ENCODE data around the gene METTL4. TPM values are rescaled to one million over a fixed set of nuclear protein-coding genes. Genes with fewer than 3 reads are reported as not detected.

METTL4 gene
- total and polyA plus RNA-seq, 9 of the 15 experiments (the other 6 are each of a cell fraction or from before 2014, with no cell fraction given), result 7.9 to 32.8 (median 22.1) TPM

- ChIA-PET POLR2A (interaction anchor here (0.7 kb wide), 1 partner anchor 332 kb away, joined by 3 read pairs; no protein-coding TSS in a partner anchor), CTCF (ENCODE audit: low intra/inter-chr PET ratio) (no interaction called here)
- Histone ChIP-seq H3K4me1 (replicated peaks in 1 of 2; ENCODE audit: control insufficient read depth in 2 of 2, insufficient read depth in 2 of 2, low read length in 2 of 2) (no peaks in the 10 kb centered on the region), H3K27ac (ENCODE audit: extremely low read depth, low read depth, low read length) (no peak overlapping the region), H3K4me3 (no peak overlapping the region), H4K20me1 (replicated peaks; ENCODE audit: control insufficient read depth, insufficient read depth, low read length) (no peaks in the 10 kb centered on the region), H3K9me3 (replicated peaks; ENCODE audit: control insufficient read depth, insufficient read depth, low read depth, low read length) (no peaks in the 10 kb centered on the region), H3K27me3 (ENCODE audit: control insufficient read depth in 2 of 2, insufficient read depth in 2 of 2, low read length in 2 of 2) (no peaks in the 10 kb centered on the region), H3K36me3 (ENCODE audit: control insufficient read depth, insufficient read depth, low read length) (peaks cover 17% of the 10 kb centered on the region; the same call in 2 of the 3 replicates), H3K79me2 (ENCODE audit: control insufficient read depth, insufficient read depth, low read length) (no peaks in the 10 kb centered on the region), H2AFZ (ENCODE audit: low read depth, low read length) (no peak overlapping the region), H3K9me1 (ENCODE audit: control insufficient read depth, insufficient read depth, low read length) (no peaks in the 10 kb centered on the region), H3K4me2 (ENCODE audit: insufficient read depth, low read length) (no peak overlapping the region), H3K9ac (ENCODE audit: insufficient read depth in 1 of 2, low read depth in 2 of 2, low read length in 2 of 2) (no peak overlapping the region)
- BruUV-seq (replicated peaks), result no TSS peak
- ATAC-seq (no peak), DNase-seq (ENCODE audit: extremely low read depth in 1 of 4, low spot score in 3 of 4) (no peak), FAIRE-seq (no peak)
- 26% methylated on average over 1 of the region's 1 CpG for WGBS (ENCODE audit: insufficient coverage, low coverage, missing lambda C conversion rate)
- TF ChIP-seq CREB3 (tag; conservative IDR thresholded peaks at IDR 0.05; ENCODE audit: low read depth) (no peak), SRSF7 (optimal IDR thresholded peaks at IDR 0.05; ENCODE audit: low read depth, low read length) (no peak), GABPB1 (CRISPR knock-in tag; IDR thresholded peaks at IDR 0.05) (no peak), ZNF79 (CRISPR knock-in tag; IDR thresholded peaks at IDR 0.05; ENCODE audit: low read depth) (no peak), SNRNP70 (optimal IDR thresholded peaks at IDR 0.05; ENCODE audit: low read depth, low read length) (no peak), HLTF (IDR thresholded peaks at IDR 0.05) (no peak), NFE2 (IDR thresholded peaks at IDR 0.05; ENCODE audit: low read depth) (no peak), POU5F1 (IDR thresholded peaks at IDR 0.05; ENCODE audit: borderline replicate concordance, low read depth, low read length, partially characterized antibody) (no peak), SPI1 (IDR thresholded peaks at IDR 0.05; ENCODE audit: borderline replicate concordance, low read depth, low read length) (no peak), TOE1 (IDR thresholded peaks at IDR 0.05; ENCODE audit: borderline replicate concordance) (no peak), TOE1 (CRISPR knock-in tag; IDR thresholded peaks at IDR 0.05; ENCODE audit: borderline replicate concordance, low read depth) (no peak), ASH1L (IDR thresholded peaks at IDR 0.05; ENCODE audit: borderline replicate concordance, low read depth, partially characterized antibody) (no peak), TBP (optimal IDR thresholded peaks at IDR 0.05; ENCODE audit: low read depth, low read length) (no peak), HMGXB4 (CRISPR knock-in tag; IDR thresholded peaks at IDR 0.05) (no peak), ELF2 (CRISPR knock-in tag; IDR thresholded peaks at IDR 0.05) (no peak), DPF2 (IDR thresholded peaks at IDR 0.05) (no peak), HDAC2 (IDR thresholded peaks at IDR 0.05) (no peak), SIRT6 (IDR thresholded peaks at IDR 0.05; ENCODE audit: low read depth, low read length) (no peak)
- in situ Hi-C loops (cut with MboI) (loop anchor here (5.0 to 25.0 kb wide), 2 partner anchors 427 to 952 kb away; no protein-coding TSS in a partner anchor), intact Hi-C loops (cut with micrococcal nuclease) (no loop called here)
Observed at GRCh38 chr18:2538844-2539243, 32.5 kb downstream of the METTL4 start.

Measured in K562 (cell line).